ENCODE measurements around the gene C20orf144.

DNA sequence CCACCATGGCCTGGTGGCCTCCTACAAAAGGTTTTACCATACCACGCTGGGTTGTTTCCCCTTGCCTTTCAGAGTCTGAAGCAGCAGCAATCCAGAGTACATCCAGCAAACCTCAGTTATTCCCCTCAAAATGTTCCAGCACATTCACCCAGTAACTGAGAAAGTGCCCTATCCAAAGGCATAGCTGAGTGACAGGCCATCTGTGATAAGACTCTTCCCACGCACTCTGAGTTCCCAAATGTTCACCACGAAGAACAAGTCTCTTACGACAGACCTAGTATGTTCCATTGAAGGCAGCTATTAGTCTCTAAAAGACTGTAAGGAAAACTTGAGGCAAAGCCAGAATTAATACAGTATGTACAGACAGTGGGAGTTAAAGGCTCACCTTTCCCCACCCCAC, 31.6 kb upstream of the C20orf144 start:
- TF ChIP-seq, protein P1, sequence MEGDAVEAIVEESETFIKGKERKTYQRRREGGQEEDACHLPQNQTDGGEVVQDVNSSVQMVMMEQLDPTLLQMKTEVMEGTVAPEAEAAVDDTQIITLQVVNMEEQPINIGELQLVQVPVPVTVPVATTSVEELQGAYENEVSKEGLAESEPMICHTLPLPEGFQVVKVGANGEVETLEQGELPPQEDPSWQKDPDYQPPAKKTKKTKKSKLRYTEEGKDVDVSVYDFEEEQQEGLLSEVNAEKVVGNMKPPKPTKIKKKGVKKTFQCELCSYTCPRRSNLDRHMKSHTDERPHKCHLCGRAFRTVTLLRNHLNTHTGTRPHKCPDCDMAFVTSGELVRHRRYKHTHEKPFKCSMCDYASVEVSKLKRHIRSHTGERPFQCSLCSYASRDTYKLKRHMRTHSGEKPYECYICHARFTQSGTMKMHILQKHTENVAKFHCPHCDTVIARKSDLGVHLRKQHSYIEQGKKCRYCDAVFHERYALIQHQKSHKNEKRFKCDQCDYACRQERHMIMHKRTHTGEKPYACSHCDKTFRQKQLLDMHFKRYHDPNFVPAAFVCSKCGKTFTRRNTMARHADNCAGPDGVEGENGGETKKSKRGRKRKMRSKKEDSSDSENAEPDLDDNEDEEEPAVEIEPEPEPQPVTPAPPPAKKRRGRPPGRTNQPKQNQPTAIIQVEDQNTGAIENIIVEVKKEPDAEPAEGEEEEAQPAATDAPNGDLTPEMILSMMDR (conservative IDR thresholded peaks at IDR 0.05; ENCODE audit: low read length), result no peak
- TF ChIP-seq EZH2phosphoT487 (IDR thresholded peaks at IDR 0.05; ENCODE audit: borderline replicate concordance), result no peak
